ENCODE data around the gene EXOC6B.

EXOC6B gene
- 5.8 to 26.5 (median 12.1) reads per million in 18 experiments for total RNA-seq

DNA sequence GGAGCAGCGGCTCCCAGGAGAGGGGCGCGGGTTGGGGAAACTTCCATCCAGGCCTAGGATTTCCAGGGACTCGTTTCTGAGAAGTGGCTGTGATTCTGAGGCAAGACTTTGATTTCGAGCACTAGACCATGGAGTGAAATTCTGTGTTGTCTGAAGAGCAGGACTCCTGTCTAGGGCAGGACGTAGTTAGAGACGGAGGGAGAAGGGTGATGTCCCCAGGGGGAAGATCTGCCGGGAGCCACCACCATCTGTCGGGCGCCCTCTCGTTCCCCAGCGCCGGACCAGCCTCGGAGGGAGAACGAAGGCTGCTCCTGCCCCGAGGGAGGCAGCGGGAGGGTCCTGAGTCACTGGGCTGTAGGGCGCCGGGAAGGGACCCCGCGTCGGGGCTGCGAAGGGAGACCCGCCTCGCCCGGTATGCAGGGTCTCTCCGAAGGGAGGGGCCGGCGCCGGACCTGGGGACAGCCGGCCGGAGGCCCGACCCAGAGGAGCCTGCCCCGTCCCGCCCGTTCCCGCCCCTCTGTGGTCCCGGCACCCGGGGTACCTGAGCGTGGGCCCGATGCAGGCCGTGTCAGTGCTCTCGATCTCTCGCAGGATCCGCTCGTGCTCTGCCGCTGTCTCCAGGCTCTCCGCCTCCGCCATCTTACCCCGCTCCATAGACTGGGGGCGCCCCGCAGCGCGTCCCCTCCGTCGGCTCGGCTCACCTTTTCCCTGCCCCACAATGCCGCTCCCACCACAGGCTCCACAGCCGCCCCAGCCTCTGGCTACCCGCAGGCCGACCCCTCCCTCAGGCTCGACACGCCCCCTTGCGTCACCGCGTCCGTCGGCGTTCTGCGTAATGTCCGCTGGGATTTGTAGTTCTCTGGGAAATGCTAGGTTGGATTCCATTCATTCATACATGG is at the start of gene EXOC6B:
TSS of gene EXOC6B (minus strand) at position 777 of the 899 bp plus-strand sequence.
- DNase-seq = peak; percentile 79 to 83

DNA sequence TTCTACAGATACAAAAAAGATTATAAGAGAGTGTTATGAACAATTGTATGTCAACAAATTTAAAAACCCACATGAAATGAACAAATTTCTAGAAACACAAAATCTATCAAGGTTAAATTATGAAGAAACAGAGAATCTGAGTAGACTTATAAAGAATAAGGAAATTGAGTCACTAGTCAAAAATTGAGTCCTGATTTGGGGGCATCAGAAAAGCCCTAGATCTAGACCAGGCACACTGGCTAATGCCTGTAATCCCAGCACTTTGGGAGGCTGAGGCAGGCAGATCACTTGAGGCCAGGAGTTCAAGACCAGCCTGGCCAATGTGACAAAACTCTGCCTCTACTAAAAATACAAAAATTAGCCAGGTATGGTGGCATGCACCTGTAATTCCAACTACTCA is 46.0 kb upstream of the EXOC6B start:
- no peak for DNase-seq

DNA sequence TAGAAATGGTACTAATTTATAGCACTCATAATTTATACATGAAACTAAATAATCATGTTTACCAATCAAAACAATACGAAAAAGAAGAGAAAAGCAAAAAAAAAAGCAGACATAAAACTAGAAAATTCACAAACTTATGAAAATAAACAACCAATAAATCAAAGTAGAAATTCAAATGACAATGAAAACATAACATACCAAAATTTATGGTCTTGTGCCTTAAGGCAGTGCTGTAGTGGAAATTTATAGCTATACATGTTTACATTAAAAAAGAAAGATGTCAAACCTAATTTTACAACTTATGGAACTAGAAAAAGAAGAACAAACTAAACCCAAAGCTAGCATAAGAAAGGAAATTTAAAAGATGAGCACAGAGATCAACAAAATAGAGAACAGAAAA is 45.2 kb upstream of the EXOC6B start:
- no peak for DNase-seq

DNA sequence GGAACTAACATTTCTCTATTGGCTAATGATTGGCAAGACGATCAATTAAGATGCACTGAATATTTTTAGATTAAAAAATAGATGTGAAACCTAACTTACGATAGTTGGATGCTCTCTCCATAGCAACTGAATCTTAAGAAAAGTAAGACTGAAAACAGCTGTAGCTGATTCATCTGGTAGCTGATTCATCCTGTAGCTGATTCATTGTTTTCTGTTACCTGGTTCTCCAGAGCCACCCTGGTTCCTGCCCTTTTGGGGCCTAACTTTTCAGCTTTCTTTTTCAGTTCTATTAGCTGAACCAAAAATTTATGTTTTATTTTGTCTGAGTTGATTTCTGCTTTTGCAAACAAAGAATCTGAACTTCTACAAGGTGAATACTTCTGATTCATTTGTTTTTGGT is 38.7 kb upstream of the EXOC6B start:
- no peak for DNase-seq

DNA sequence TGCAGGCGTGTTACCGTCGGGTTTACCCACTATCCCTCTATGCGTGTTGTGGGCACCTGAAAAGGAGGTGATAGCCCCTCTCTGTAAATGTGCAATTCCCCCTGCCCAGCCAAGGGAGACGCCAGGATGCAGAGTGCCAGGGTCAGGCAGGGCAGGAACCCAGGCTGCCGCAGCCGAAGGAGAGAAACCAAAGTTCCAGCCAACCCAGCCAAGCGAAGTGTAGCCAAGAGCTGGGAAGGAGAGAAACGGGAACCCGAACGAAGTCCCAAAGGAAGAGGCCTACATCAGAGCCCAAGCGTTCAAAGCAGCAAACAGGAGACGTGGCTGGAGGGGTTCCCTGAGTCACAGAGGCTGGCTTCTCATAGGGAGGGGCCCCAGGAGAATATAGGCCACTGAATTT is 37.2 kb upstream of the EXOC6B start:
- no peak for DNase-seq

DNA sequence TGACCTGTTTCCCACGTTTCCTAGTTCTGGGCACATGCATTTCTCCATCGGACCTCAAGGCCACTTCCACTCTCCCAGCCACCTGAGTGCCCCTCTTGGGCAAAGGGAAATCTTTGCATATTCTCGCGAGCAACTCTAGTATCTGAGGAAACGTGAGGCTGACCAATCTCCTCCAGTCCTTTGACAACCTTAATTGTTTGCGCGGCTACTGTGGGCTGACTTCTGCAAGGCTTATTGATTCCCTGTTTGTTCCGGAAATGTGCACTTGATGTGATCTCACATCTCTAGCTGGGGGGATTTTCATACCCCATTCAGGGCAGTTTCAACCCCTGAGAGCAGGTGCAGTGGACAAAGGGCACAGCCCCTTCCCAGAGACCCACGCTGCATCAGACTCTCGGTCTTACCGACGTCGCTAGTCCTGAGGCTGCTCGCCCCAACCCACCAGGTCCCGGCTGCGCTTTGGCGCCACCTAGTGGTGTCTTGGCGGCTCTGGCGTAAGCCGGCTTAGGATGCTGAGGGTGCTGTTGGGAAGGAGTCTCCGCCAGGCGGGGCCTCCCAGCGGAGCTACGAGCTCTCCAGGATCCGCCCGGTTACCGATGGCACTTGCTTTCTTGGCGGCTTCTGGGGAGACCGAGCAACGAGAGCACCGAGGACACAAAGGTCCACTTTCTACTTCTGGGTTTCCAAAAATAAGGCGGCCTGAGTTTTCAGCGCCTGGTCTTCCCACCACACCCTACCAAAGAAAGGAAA is 36.6 kb upstream of the EXOC6B start:
- DNase-seq = peak; percentile 85 to 86

DNA sequence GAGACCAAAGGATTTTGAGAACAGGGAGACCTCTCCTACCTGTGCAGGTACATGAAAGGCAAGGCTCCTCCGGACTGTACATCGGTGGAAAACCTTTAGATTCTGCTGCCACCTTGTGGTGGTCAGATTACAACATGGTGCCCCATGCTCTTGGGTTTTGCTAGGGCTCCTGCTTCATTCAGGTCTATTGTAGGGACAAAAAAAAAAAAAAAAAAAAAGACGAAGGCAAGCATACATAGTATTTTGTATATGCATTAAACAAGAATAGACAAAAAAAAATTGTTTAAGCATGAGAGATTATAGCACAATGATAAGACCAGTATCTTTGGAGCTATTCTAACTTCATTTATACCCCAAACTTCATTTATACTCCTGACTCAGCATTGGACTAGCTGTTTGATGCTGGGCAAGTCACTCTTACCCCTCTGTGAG is 34.0 kb upstream of the EXOC6B start:
- DNase-seq = peak; percentile 31 to 33

DNA sequence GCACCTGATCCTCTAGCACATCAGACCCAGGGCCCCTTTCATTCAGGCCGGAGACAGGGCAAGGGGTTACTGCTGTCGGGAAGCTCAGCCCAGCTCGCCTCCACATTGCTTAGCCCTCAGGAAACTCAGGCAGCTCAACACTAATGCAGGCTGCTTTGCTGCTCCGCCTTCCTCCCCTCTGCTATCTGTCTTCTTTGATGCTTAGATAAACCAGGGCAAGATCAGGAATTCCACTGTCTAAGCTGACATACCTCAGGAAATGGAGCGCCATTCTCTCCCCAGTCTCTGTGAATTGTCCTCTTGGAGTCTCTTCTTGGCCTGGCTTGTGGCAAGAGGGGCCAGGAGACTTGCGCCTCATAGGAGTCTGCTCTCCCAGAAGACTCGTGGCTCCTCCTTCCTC is 25.5 kb upstream of the EXOC6B start:
- no peak for DNase-seq

DNA sequence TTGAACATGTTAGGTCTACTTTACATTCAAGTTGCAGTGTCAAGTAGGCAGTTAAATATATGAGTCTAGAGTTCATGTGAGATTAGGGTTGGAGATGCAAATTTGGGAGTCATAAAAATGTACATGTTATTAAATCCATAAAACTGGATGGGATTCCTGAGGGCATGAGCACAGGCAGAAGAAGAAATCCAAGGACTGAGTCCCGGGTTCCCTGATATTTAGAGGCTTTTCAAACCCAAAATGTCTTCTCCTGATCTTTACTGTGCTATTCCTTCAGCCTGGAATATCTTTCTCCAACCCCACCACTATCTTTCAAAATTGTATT is 23.3 kb upstream of the EXOC6B start:
- no peak for DNase-seq

DNA sequence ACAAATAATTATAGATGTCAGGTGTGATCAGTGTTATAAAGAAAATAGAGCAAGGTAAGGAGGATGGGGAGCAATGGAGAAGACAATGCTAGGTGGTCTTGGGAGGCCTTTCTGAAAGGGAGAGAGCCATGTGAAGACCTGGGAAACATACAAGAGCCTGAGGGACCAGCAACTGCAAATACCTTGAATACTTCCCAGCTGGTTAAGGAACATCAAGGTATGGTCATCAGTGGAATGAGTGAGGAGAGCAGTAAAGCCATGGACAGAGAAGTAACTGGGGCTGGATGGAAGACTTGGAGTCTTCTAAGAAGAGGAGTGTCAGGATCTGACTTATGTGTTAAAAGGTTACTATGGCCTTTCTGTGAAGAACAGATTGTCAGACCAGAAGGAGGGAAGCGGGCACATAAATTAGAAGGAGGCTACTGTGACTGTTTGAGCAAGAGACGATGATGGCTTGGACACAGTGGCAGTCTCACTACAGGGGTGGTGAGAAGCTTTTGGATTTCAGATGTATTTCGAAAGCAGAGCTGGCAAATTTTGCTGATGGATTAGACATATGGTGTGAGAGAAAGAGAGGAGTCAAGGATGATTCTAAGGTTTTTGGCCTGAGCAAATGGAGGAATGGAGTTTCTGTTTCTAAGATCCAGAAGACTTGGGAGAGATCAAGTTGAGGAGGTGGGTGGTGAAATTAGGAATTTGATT is 22.8 kb upstream of the EXOC6B start:
- DNase-seq = no peak

DNA sequence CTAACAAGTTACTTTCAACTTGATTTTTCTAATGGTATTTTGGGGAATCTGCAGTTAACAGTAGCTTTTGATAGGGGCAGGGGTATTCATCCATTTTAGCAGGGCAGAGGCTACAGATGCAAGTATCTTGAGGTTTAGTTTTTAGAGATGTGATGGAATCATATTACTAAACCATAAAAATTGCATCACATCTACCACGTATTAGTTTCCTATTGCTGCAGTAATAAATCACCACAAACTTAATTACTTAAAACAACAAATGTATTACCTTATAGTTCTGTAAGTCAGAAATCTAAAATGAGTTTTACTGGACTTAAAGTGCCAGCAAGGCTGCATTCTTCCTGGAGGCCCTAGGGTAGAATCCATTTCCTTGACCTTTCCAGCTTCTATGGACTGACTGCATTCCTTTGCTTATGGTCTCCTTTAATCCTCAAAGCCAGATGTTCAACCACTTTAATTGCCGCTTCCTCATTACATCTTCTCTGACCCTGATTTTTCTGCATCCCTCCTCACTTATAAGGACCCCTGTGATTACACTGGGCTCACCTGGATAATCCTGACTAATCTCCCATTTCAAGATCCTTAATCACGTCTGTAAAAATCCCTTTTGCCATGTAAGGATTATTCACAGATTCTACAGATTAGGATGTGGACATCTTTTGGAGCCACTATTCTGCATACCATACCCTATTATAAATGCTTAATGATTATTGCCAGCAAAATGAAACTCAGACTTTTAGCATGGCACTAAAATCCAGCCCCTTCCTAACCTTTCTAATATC is 21.9 kb upstream of the EXOC6B start:
- no peak for DNase-seq

DNA sequence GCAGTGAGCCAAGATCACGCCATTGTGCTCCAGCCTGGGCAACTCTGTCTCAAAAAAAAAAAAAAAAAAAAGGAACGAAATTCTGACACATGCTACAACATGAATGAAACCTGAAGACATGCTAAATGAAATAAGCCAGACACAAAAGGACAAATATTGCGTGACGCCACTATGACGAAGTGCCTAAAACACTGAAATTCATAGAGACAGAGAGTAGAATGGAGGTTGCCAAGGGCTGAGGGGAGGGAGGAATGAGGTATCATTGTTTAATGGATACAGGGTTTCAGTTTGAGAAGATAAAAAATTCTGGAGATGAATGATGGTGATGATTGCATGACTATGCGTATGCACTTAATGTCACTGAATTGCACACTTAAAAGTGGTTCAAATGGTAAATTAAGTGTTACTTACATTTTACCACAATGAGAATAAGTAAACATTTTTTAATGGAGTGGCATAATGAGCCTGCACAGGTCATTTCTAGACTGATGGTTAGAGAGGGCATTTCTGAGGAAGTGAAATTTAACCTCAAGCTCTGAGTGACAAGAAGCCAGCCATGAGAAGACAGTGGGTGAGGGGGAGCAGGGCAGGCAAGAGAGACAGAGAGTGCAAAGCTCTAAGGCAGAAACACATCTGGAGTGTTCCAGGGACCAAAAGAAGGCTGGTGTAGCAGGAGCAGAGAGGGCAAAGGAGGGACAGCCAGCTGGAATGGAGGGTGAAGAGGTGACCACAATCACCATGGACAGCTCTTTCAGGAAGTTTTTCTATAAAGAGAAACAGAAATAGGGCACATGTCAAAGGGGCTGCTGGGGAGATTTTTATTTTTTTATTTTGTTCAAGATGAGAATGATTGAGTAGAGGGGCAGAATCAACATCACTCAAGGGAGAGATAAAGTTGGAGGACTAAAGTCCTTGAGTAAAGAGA is 20.6 kb upstream of the EXOC6B start:
- no peak for DNase-seq

DNA sequence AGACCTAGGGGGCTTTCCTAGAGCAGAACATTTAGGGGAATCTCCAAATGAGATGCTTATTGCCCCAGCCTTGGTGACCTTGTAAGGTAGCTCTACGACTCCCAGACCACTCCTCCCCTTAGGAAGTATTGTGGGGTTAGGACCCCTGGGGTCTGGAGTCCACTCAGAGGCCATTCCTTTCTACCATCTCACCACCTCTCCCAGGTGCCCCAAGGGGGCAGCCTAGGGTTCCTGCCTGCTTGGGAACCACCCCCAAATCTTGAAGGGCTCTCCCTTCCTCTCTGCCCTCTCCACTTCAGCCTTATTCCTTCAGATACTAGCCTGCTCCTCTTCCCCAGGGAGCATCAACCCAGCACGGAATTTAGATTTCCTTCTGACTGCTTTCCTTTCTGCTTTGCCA is 17.5 kb upstream of the EXOC6B start:
- DNase-seq = no peak

DNA sequence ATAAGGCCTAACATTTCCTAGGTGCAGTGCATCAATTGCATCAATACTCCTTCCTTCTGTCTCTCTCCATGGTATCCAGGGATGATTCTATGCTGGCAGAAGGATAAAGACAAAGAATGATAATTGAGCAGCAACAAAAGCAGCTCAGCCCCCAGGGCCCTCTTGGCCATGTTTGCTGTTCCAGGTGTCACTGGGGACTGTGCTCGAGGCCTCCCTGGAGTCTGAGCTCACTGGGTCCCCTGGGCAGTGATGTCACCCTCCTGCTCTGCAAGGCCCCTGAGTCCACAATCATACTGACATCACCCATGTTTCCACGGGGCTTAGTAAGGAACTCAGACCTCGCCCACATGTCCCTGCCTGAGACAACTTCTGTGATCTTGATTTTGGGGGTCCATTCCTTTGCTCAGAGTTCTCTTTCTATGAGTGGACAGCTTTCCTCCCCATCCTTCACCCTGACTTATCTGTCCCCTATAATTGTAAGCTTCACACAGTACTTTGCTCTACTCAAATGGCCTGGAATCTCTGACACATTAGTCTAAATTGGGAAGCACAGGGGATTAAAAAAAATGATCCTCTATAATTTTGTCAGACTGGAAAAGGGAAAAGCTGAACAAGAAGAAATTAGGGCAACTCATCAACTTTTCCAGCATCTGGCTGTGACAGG is 15.8 kb upstream of the EXOC6B start:
- no peak for DNase-seq

DNA sequence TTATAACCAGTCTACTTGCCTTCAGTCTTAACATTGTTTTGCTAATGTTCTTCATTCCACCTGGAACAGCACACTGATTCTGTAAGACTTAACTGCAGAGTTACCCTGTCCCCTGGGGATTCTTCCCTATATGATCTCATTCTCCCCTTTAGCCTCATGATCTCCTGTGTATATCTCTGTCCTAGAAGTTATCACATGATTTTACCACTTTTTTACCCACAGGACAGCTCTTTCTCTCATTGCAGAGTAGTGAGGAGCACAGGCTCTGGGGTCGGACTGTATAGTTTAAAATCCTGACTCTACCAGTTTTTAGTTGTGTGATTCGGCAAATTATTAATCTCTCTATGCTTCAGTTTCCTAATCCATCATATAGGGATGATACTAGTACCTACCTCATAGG is 14.2 kb upstream of the EXOC6B start:
- no peak for DNase-seq

DNA sequence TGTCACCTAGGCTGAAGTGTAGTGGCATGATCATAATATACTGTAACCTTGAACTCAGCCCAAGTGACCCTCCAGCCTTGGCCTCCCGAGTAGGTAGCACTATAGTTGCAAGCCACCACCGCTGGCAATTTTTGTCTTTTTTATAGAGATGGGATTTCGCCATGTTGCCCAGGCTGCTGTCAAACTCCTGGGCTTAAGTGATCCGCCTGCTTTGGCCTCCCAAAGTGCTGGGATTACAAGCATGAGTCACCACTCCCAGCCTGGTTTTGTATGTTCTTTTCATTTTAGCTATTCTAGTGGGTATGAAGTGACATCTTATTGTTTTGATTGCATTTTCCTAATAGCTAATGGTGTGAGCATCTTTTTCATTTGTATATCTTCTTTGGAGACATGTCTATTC is 11.3 kb upstream of the EXOC6B start:
- DNase-seq = no peak

DNA sequence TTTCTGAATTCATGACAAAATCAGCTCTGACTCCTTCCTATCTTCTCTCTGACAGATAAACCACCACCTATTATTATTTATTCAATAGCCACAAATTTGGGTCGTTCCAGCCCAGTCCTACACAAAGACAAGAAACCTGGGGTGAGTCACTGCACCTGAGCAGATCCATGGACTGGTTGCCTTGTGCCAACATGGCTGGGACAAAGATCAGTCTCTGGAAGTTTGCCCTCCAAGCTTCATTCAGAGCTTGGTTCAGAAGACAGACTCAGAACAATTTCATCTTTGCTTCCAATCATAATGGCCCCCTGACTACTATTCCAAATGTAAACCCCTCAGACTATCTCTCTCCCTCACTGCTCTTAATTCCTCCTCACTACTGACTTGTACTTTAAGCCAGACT is 9.6 kb upstream of the EXOC6B start:
- DNase-seq = no peak

DNA sequence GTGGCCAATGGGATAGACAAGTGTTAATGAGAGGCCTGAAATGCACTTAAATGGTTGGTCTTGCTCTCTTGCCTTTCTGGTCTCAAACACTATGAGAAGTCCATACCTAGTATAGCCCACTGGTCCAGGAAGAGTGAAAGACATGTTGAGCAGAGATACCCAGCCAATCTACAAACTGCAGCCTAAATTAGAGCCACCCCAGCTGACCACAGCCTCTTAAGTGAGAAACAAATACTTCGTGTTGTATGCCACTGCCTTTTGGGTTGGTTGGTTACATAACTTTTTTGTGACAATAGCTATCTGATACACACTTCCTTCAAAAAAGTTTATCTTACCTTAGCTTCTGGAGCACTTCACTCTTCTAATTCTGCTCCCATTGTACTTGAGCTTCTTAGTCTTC is 8.8 kb upstream of the EXOC6B start:
- no peak for DNase-seq

DNA sequence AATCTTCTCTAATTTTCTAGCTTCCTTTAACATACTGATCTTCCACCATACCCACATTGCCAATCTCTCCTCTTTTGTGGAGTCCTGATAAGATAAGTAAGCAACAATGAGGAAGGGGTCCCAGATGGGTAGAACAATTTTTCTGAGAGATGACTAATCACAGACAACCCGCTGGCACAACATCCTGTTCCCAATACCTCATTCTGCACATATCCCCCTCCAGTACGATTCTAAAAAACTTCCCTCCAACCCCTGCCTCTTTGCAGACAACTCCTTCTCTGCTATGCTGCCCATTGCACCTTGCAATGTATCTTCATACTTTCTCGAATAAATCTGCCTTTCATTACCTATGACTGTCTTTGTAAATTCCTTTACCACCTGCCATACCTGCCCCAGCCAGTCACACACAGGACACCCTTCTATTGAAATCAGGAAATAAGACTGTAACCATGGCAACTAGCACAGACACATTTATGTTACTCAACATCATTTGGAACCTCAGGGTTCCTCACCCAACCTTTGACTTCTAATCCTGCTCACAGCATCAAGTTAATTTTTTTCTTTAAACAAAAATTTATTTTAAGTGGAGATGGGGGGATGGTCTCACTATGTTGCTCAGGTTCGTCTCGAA is 7.4 kb upstream of the EXOC6B start:
- DNase-seq = no peak

DNA sequence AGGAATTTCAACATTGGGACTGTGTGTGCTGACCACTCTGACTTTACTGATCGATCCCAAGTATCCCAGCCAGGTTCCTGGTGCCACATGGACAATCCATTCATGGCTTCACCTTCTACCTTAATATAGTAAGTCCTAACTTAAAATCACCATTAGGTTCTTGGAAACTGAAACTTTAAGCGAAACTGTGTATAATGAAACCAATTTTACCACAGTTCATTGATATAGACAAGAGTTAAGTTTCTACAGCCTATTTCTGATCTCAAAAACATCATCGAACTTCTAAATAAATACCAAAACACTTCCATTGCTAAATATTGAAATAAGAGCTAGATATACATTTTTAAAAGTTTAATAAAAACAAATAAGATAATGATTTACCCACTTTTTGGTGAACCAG is 4.4 kb upstream of the EXOC6B start:
- DNase-seq = no peak

Data from inflammatory macrophage (primary cell).